Ishikawa (cell line): ENCODE measurements around the gene GAREM1.

Source experiments
- CEBPB ChIP-seq: IDR thresholded peaks from 2 replicates; pipeline ENCODE4 v1.6.1; 2012
- CREB1 ChIP-seq: IDR thresholded peaks from 2 replicates; pipeline ENCODE4 v1.6.1; 2012; ENCODE audit warnings: low read depth
- EGR1 ChIP-seq: IDR thresholded peaks from 2 replicates; pipeline ENCODE4 v1.6.1; 2012
- EP300 ChIP-seq: IDR thresholded peaks from 2 replicates; pipeline ENCODE4 v1.6.1; 2012; ENCODE audit warnings: borderline replicate concordance
- FOXM1 ChIP-seq: IDR thresholded peaks from 2 replicates; pipeline ENCODE4 v1.6.1; 2012; ENCODE audit warnings: low read depth, borderline replicate concordance
- MAX ChIP-seq: IDR thresholded peaks from 2 replicates; pipeline ENCODE4 v1.6.1; 2012
- NFIC ChIP-seq: IDR thresholded peaks from 2 replicates; pipeline ENCODE4 v1.6.1; 2012
- RAD21 ChIP-seq: IDR thresholded peaks from 2 replicates; pipeline ENCODE4 v1.6.1; 2012; ENCODE audit warnings: low read depth
- TAF1 ChIP-seq: IDR thresholded peaks from 2 replicates; pipeline ENCODE4 v1.6.1; 2012; ENCODE audit warnings: low read depth, mild to moderate bottlenecking
- TCF12 ChIP-seq: IDR thresholded peaks from 2 replicates; pipeline ENCODE4 v1.6.1; 2012; ENCODE audit warnings: low read depth
- TEAD4 ChIP-seq: IDR thresholded peaks from 2 replicates; pipeline ENCODE4 v1.6.1; 2012
- USF1 ChIP-seq: IDR thresholded peaks from 2 replicates; pipeline ENCODE4 v1.6.1; 2012
- YY1 ChIP-seq: IDR thresholded peaks from 2 replicates; pipeline ENCODE4 v1.6.1; 2012; ENCODE audit warnings: low read depth
- ZBTB7A ChIP-seq: IDR thresholded peaks from 2 replicates; pipeline ENCODE4 v1.6.1; 2012; ENCODE audit warnings: low read depth
- TF ChIP-seq, protein P1 (sequence below): IDR thresholded peaks from 2 replicates; pipeline ENCODE4 v1.6.1; 2012; ENCODE audit warnings: low read depth, mild to moderate bottlenecking

GAREM1 gene

DNA sequence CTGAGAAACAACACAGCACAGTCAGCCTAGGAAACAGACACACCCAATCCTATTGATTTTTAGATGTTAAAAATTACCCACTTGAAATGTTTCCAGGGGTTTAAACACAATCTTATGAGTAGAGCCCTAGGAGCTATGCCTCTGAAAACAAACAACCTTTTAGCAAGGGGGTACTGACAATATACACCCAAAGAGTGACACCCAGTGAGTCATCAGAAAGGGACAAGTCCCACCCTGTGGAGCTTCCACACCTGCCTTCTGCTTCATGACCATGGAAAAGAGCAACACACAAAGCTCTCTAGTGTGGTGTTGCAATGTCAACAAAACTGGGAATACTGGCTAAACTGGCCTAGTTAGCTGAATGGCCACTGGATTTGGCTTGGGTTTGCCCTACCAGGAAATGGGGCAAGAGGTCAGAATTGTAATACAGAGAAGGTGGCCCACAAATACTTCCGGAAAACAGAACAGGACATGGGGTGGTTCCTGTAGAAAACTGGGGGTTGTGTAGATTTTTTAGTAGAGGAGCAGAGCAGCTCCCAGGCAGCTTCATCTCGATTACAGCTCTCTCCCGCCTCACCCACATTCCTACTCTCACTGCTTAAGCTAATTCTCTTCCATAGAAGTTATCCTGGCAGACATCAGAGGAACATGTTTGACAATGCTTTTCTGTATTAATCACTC lies 98.2 kb downstream of the GAREM1 start:
- TF ChIP-seq TAF1 (no peak), CREB1 (0 out of 2 replicates have a peak, but pooled peaks have one; percentile 28), TEAD4 (peak; percentile 73), USF1 (no peak), ZBTB7A (no peak), RAD21 (0 out of 2 replicates have a peak, but pooled peaks have one; percentile 20), EP300 (peak; percentile 73; the same call in 1 of the 2 replicates), NFIC (peak; percentile 83), CEBPB (peak; percentile 97), EGR1 (no peak), FOXM1 (0 out of 2 replicates have a peak, but pooled peaks have one; percentile 47), YY1 (peak; percentile 52; the same call in 1 of the 2 replicates), MAX (peak; percentile 65), TCF12 (peak; percentile 81)
- TF ChIP-seq, protein P1, sequence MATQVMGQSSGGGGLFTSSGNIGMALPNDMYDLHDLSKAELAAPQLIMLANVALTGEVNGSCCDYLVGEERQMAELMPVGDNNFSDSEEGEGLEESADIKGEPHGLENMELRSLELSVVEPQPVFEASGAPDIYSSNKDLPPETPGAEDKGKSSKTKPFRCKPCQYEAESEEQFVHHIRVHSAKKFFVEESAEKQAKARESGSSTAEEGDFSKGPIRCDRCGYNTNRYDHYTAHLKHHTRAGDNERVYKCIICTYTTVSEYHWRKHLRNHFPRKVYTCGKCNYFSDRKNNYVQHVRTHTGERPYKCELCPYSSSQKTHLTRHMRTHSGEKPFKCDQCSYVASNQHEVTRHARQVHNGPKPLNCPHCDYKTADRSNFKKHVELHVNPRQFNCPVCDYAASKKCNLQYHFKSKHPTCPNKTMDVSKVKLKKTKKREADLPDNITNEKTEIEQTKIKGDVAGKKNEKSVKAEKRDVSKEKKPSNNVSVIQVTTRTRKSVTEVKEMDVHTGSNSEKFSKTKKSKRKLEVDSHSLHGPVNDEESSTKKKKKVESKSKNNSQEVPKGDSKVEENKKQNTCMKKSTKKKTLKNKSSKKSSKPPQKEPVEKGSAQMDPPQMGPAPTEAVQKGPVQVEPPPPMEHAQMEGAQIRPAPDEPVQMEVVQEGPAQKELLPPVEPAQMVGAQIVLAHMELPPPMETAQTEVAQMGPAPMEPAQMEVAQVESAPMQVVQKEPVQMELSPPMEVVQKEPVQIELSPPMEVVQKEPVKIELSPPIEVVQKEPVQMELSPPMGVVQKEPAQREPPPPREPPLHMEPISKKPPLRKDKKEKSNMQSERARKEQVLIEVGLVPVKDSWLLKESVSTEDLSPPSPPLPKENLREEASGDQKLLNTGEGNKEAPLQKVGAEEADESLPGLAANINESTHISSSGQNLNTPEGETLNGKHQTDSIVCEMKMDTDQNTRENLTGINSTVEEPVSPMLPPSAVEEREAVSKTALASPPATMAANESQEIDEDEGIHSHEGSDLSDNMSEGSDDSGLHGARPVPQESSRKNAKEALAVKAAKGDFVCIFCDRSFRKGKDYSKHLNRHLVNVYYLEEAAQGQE: no peak

DNA sequence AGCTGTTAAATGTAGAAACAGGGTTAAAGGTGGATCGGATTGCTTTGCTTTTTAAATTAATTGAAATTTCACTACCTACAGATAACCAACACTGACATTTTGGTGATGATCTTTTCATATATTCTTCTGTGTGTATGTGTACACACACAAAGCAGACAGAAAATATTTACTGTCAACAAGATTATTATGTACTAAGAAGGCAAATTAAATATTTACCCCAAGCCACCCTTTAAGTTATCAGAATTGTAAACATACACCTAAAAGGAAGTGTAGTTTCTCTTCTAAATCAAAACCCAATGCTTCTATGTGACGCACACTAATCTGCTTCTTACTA lies 98.7 kb downstream of the GAREM1 start:
- TF ChIP-seq RAD21: no peak
- TF ChIP-seq EP300: no peak
- TF ChIP-seq CREB1: no peak
- no peak for TF ChIP-seq FOXM1
- TF ChIP-seq TEAD4: no peak
- no peak for TF ChIP-seq TCF12
- TF ChIP-seq CEBPB: no peak
- no peak for TF ChIP-seq MAX
- TF ChIP-seq TAF1: no peak
- TF ChIP-seq, protein P1: no peak
- no peak for TF ChIP-seq ZBTB7A
- no peak for TF ChIP-seq NFIC
- no peak for TF ChIP-seq EGR1
- no peak for TF ChIP-seq YY1

DNA sequence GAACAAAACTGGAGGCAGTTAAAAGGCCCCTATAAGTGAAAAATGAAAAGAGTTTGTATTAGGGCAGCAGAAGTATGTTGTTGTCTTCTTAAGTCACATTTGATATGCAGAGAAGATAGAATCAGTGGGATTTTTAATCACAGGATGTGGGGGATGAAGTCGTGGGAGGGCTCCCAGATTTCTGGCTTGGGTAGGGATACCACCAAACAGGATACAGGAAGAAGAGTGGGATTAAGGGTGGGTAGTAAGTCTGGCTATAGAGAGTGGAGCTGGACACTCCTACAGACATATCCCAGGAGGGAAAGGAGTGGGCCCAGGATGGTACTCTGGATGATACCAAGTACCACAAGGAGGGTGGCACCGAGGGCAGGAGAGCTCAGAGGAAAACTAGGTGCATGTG lies 99.3 kb downstream of the GAREM1 start:
- TF ChIP-seq ZBTB7A: no peak
- no peak for TF ChIP-seq NFIC
- no peak for TF ChIP-seq FOXM1
- no peak for TF ChIP-seq EP300
- no peak for TF ChIP-seq TCF12

DNA sequence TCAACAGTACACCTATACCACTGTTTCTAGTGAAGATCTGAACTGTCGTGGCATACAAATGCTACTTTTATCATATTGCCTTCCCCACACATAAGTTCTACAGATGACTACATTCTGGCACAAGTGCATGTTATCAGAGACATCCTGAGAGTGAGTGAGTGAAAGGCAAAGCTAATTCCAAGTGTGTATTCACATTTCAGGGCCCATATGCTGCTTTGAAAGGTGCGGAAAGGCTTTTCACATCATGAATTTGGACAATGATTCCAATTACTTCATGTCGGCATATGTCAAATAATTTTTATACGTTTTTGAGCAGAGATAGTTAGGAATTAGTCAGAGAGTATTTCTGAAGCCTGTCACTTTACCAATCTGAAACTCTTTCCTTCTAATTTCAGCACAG lies 101.7 kb downstream of the GAREM1 start:
- TF ChIP-seq ZBTB7A (no peak), TEAD4 (no peak), CEBPB (no peak), EGR1 (no peak), NFIC (no peak)

GRCh38 chr18:32368170-32368569 lies 102.5 kb downstream of the GAREM1 start:
- no peak for TF ChIP-seq YY1
- TF ChIP-seq TAF1: no peak
- no peak for TF ChIP-seq TEAD4
- no peak for TF ChIP-seq TCF12
- no peak for TF ChIP-seq ZBTB7A
- no peak for TF ChIP-seq FOXM1
- TF ChIP-seq NFIC: no peak
- TF ChIP-seq RAD21: no peak
- no peak for TF ChIP-seq MAX
- no peak for TF ChIP-seq EGR1
- TF ChIP-seq CEBPB: no peak
- TF ChIP-seq, protein P1: no peak
- TF ChIP-seq USF1: no peak
- TF ChIP-seq EP300: no peak
- no peak for TF ChIP-seq CREB1
